H1 (cell line): ENCODE data around the gene INO80C. TPM values are rescaled to one million over a fixed set of nuclear protein-coding genes. Genes with fewer than 3 reads are reported as not detected.

ENCODE experiments used
- CTCF ChIA-PET: fragments of 300-600 bp; sonication (Branson Sonifier 250); formaldehyde crosslinking; loops from one replicate; lab custom pipeline; 2021; ENCODE audit not compliant: partially characterized antibody; lab: Charles Lee
- POLR2A ChIA-PET: fragments of 300-600 bp; sonication (Branson Sonifier 250); formaldehyde crosslinking; loops from one replicate; lab custom pipeline; 2021; ENCODE audit warnings: inconsistent platforms; ENCODE audit not compliant: partially characterized antibody; lab: Charles Lee
- DNase-seq, 2 experiments: peaks; one replicate each; pipeline versions ENCODE4 v3.0.0 to v3.0.0-alpha.2; 2010 to 2022; ENCODE audit warnings: low spot score in 2 of 2, low read depth in 1 of 2, mixed read lengths in 1 of 2
- FAIRE-seq: peaks from 2 replicates; lab custom pipeline; 2011; peaks lifted over from hg19 to GRCh38; lab: Jason Lieb, UNC
- H2AFZ ChIP-seq: 2 replicates; pipeline ENCODE4 v1.8.1; 2012; ENCODE audit warnings: low read length, inconsistent platforms
- H2AK5ac ChIP-seq: 2 replicates; pipeline ENCODE4 v1.6.1; 2013; ENCODE audit warnings: low read depth, low read length
- H2BK120ac ChIP-seq: replicated peaks from 2 replicates; pipeline ENCODE3; 2013; ENCODE audit warnings: low read depth, low read length, inconsistent platforms
- H2BK12ac ChIP-seq: 2 replicates; pipeline ENCODE4 v1.6.1; 2013; ENCODE audit warnings: low read depth, low read length
- H2BK15ac ChIP-seq: 2 replicates; pipeline ENCODE4 v1.6.1; 2013; ENCODE audit warnings: low read length
- H2BK20ac ChIP-seq: 2 replicates; pipeline ENCODE4 v1.6.1; 2013; ENCODE audit warnings: low read length
- H2BK5ac ChIP-seq: 2 replicates; pipeline ENCODE4 v1.6.1; 2013; ENCODE audit warnings: low read depth, low read length
- H3K14ac ChIP-seq: 2 replicates; pipeline ENCODE4 v1.6.1; 2013; ENCODE audit warnings: inconsistent platforms; ENCODE audit not compliant: insufficient read length
- H3K18ac ChIP-seq: 2 replicates; pipeline ENCODE4 v1.6.1; 2013; ENCODE audit warnings: low read length; ENCODE audit errors: extremely low read depth
- H3K23ac ChIP-seq: 2 replicates; pipeline ENCODE4 v1.6.1; 2013; ENCODE audit warnings: inconsistent platforms; ENCODE audit not compliant: insufficient read length
- H3K23me2 ChIP-seq: 2 replicates; pipeline ENCODE4 v1.6.1; 2013; ENCODE audit warnings: low read depth, low read length
- H3K27ac ChIP-seq: 2 replicates; pipeline ENCODE4 v1.6.1; 2011; ENCODE audit warnings: low read depth, low read length, inconsistent platforms
- H3K27me3 ChIP-seq, 4 experiments: replicated peaks in 1 of 4; 1 replicate in 1 of 4; 2 replicates in 3 of 4; pipeline versions ENCODE4 v1.6.1 to v1.8.1; 2011 to 2013; ENCODE audit warnings: low read length in 3 of 4, mild to moderate bottlenecking in 3 of 4, inconsistent platforms in 2 of 4, mixed read lengths in 2 of 4, moderate library complexity in 1 of 4; ENCODE audit not compliant: control insufficient read depth in 3 of 4, insufficient read depth in 3 of 4; ENCODE audit errors: extremely low read depth in 1 of 4
- H3K36me3 ChIP-seq, 4 experiments: 2 replicates each; pipeline versions ENCODE4 v1.6.1 to v1.8.1; 2011 to 2013; ENCODE audit warnings: mild to moderate bottlenecking in 4 of 4, low read length in 3 of 4, moderate library complexity in 2 of 4, control low read depth in 1 of 4, inconsistent platforms in 1 of 4; ENCODE audit not compliant: insufficient read depth in 4 of 4, control insufficient read depth in 2 of 4
- H3K4ac ChIP-seq: replicated peaks from 2 replicates; pipeline ENCODE3; 2013; ENCODE audit warnings: low read length, low read depth, mixed read lengths, inconsistent platforms; ENCODE audit not compliant: insufficient read length
- H3K4me1 ChIP-seq, 4 experiments: replicated peaks in 1 of 4; 1 replicate in 1 of 4; 2 replicates in 3 of 4; pipeline versions ENCODE4 v1.6.1 to v1.8.1; 2011 to 2013; ENCODE audit warnings: low read length in 3 of 4, inconsistent platforms in 2 of 4, mixed read lengths in 1 of 4; ENCODE audit not compliant: insufficient read depth in 4 of 4, control insufficient read depth in 3 of 4
- H3K4me2 ChIP-seq, 2 experiments: 2 replicates each; pipeline versions ENCODE4 v1.6.1 to v1.8.1; 2011 to 2013; ENCODE audit warnings: low read depth in 2 of 2, low read length in 2 of 2, control low read depth in 1 of 2, inconsistent platforms in 1 of 2, mild to moderate bottlenecking in 1 of 2; ENCODE audit not compliant: insufficient read depth in 1 of 2
- H3K4me3 ChIP-seq, 4 experiments: fragments of 200-600, 300-600 bp in 1 of 4; sonication (generic), shearing (Covaris generic), sonication (Bioruptor Twin) in 1 of 4; 2 replicates each; pipeline versions ENCODE4 v1.5.1 to v1.8.1; 2011 to 2016; ENCODE audit warnings: low read length in 4 of 4, low read depth in 3 of 4, control low read depth in 2 of 4, inconsistent platforms in 2 of 4, mild to moderate bottlenecking in 2 of 4, mixed read lengths in 1 of 4, moderate library complexity in 1 of 4; ENCODE audit not compliant: insufficient read depth in 2 of 4; ENCODE audit errors: extremely low read depth in 1 of 4
- H3K56ac ChIP-seq: replicated peaks from 2 replicates; pipeline ENCODE3; 2013; ENCODE audit warnings: low read depth, mild to moderate bottlenecking, mixed read lengths, low read length, inconsistent platforms; ENCODE audit not compliant: insufficient read length
- H3K79me1 ChIP-seq: 2 replicates; pipeline ENCODE4 v1.6.1; 2013; ENCODE audit warnings: low read depth, low read length, control low read depth
- H3K79me2 ChIP-seq, 2 experiments: 2 replicates each; pipeline versions ENCODE4 v1.6.1 to v1.8.1; 2012 to 2013; ENCODE audit warnings: low read length in 2 of 2, mild to moderate bottlenecking in 2 of 2, inconsistent platforms in 1 of 2; ENCODE audit not compliant: insufficient read depth in 2 of 2, control insufficient read depth in 1 of 2
- H3K9ac ChIP-seq, 4 experiments: replicated peaks in 1 of 4; 1 replicate in 1 of 4; 2 replicates in 3 of 4; pipeline versions ENCODE4 v1.6.1 to v1.8.1; 2011 to 2013; ENCODE audit warnings: low read depth in 3 of 4, low read length in 3 of 4, control low read depth in 2 of 4, mild to moderate bottlenecking in 2 of 4, moderate library complexity in 2 of 4, inconsistent platforms in 1 of 4; ENCODE audit errors: extremely low read depth in 1 of 4
- H3K9me3 ChIP-seq, 2 experiments: 2 replicates each; pipeline versions ENCODE4 v1.6.1 to v1.8.1; 2012 to 2013; ENCODE audit warnings: mild to moderate bottlenecking in 2 of 2, moderate library complexity in 2 of 2, control low read depth in 1 of 2, inconsistent platforms in 1 of 2, low read depth in 1 of 2, low read length in 1 of 2, mixed read lengths in 1 of 2; ENCODE audit not compliant: insufficient read depth in 2 of 2
- H4K20me1 ChIP-seq, 2 experiments: replicated peaks in 1 of 2; 2 replicates each; pipeline versions ENCODE3 to v1.8.1; 2011 to 2013; ENCODE audit warnings: inconsistent platforms in 2 of 2, low read length in 2 of 2, mild to moderate bottlenecking in 1 of 2; ENCODE audit not compliant: insufficient read depth in 2 of 2, control insufficient read depth in 1 of 2
- H4K5ac ChIP-seq: 2 replicates; pipeline ENCODE4 v1.6.1; 2013; ENCODE audit warnings: low read length, low read depth, mixed read lengths, inconsistent platforms; ENCODE audit not compliant: insufficient read length
- H4K8ac ChIP-seq: 2 replicates; pipeline ENCODE4 v1.8.0; 2013; ENCODE audit warnings: mild to moderate bottlenecking, moderate library complexity, low read length, inconsistent platforms; ENCODE audit not compliant: insufficient read depth; ENCODE audit errors: extremely low read depth
- H4K91ac ChIP-seq: replicated peaks from 2 replicates; pipeline ENCODE3; 2013; ENCODE audit warnings: low read length, mixed read lengths, inconsistent platforms; ENCODE audit not compliant: insufficient read length
- CBX8 ChIP-seq: fragments of 300-800, 300-1000 bp; sonication (generic); IDR thresholded peaks from 2 replicates; pipeline ENCODE4 v1.7.1; 2016; ENCODE audit warnings: low read depth, low read length, borderline replicate concordance
- CEBPB ChIP-seq: IDR thresholded peaks from 2 replicates; pipeline ENCODE4 v1.6.1; 2012; ENCODE audit warnings: low read depth, low read length
- FOSL1 ChIP-seq: IDR thresholded peaks from 2 replicates; pipeline ENCODE4 v1.6.1; 2011; ENCODE audit warnings: mild to moderate bottlenecking, low read depth, low read length, moderate library complexity; ENCODE audit not compliant: insufficient read depth
- HDAC6 ChIP-seq: IDR thresholded peaks from one replicate; pipeline ENCODE4 v1.7.1; 2012; ENCODE audit warnings: low read depth, mild to moderate bottlenecking, inconsistent platforms, low read length, moderate library complexity
- KDM5A ChIP-seq: fragments of 200-600 bp; IDR thresholded peaks from 2 replicates; pipeline ENCODE4 v1.7.1; 2012; ENCODE audit warnings: mild to moderate bottlenecking, low read length, inconsistent platforms, mixed read lengths
- MAX ChIP-seq: IDR thresholded peaks from 2 replicates; pipeline ENCODE4 v1.6.1; 2012; ENCODE audit warnings: inconsistent platforms
- POLR2A ChIP-seq, 2 experiments: IDR thresholded peaks; 1 replicate in 1 of 2; 2 replicates in 1 of 2; pipeline ENCODE4 v1.6.1; 2011; ENCODE audit warnings: low read depth in 2 of 2, low read length in 2 of 2, mild to moderate bottlenecking in 2 of 2; ENCODE audit errors: control extremely low read depth in 1 of 2
- RAD21 ChIP-seq, 2 experiments: IDR thresholded peaks in 1 of 2; conservative IDR thresholded peaks in 1 of 2; 2 replicates each; pipeline ENCODE4 v1.6.1; 2011; ENCODE audit warnings: low read depth in 2 of 2, low read length in 2 of 2, improper control_type of control experiment in 1 of 2, inconsistent platforms in 1 of 2, mild to moderate bottlenecking in 1 of 2, moderate library complexity in 1 of 2
- RFX5 ChIP-seq: IDR thresholded peaks from 2 replicates; pipeline ENCODE4 v1.6.1; 2011; ENCODE audit warnings: low read depth, low read length, improper control_type of control experiment, borderline replicate concordance
- RNF2 ChIP-seq: fragments of 200-900, 300-1000 bp; sonication (generic); IDR thresholded peaks from 2 replicates; pipeline ENCODE4 v1.7.1; 2016; ENCODE audit warnings: borderline replicate concordance, low read depth, mild to moderate bottlenecking, antibody characterized with exemption, low read length; ENCODE audit not compliant: poor library complexity, severe bottlenecking; ENCODE audit errors: missing control alignments
- SP2 ChIP-seq: IDR thresholded peaks from 2 replicates; pipeline ENCODE4 v1.6.1; 2012; ENCODE audit warnings: mild to moderate bottlenecking, low read length, inconsistent platforms
- TBP ChIP-seq: IDR thresholded peaks from 2 replicates; pipeline ENCODE4 v1.6.1; 2011; ENCODE audit warnings: low read depth, low read length, improper control_type of control experiment
- USF2 ChIP-seq: IDR thresholded peaks from 2 replicates; pipeline ENCODE4 v1.6.1; 2011; ENCODE audit warnings: low read length, improper control_type of control experiment
- WGBS, 2 experiments: shearing (Covaris generic) in 1 of 2; methylation state at CpG; one replicate each; pipeline versions ENCODE4 v1.1.6 to v1.1.7; 2013 to 2015; ENCODE audit warnings: low lambda C conversion rate in 2 of 2, mixed read lengths in 2 of 2, inconsistent platforms in 1 of 2, low coverage in 1 of 2, missing lambda C conversion rate in 1 of 2; ENCODE audit not compliant: insufficient replicate concordance in 2 of 2, insufficient coverage in 1 of 2, insufficient read length in 1 of 2; ENCODE audit errors: extremely low coverage in 1 of 2, missing lambda C conversion rate in 1 of 2; 5-methylcytosine and 5-hydroxymethylcytosine counted together
- polyA plus RNA-seq, 7 experiments: library from polyadenylated mRNA; depleted of rRNA in 3 of 7; stranded (reverse) in 5 of 7; unstranded in 2 of 7; fragments of >200 nt in 5 of 7; fragments of 200-250 nt in 2 of 7; gene quantifications; 1 replicate in 5 of 7; 2 replicates in 1 of 7; 4 replicates in 1 of 7; pipeline versions ENCODE4 v1.2.1 to v1.2.3, GENCODE V29; 2011 to 2013; ENCODE audit warnings: missing spikeins in 2 of 7, mixed read lengths in 2 of 7
- total RNA-seq: library from RNA; stranded (reverse); fragmentation: NEBNext Ultra II Directional; extraction: Animal tissue kit (Norgen Biotek cat#: 25700); gene quantifications from 2 replicates; pipeline ENCODE4 v1.2.1, GENCODE V29; 2021

Gene INO80C
- total and polyA plus RNA-seq, 2 of the 8 experiments (the other 6 are each of a cell fraction or from before 2014, with no cell fraction given) = 30.1 to 48.9 TPM

GRCh38 chr18:35502052-35502451 lies 4.3 kb upstream of the INO80C start:
- no peak overlapping the region for H4K8ac ChIP-seq
- H3K79me2 ChIP-seq = peaks cover 0 to 2% of the 10 kb centered on the region in 2 experiments; a peak in 3 of 4 replicates
- no peak overlapping the region for H4K91ac ChIP-seq
- no peaks in the 10 kb centered on the region for H3K36me3 ChIP-seq
- no peak overlapping the region for H2BK5ac ChIP-seq
- H2BK15ac ChIP-seq = no peak overlapping the region
- H3K18ac ChIP-seq = no peak overlapping the region
- H3K9me3 ChIP-seq = no peaks in the 10 kb centered on the region
- ChIA-PET CTCF (interaction anchor here (0.8 to 1.8 kb wide), 2 partner anchors 10 to 23 kb away, joined by 3 to 5 read pairs; no protein-coding TSS in a partner anchor), POLR2A (interaction anchor here (1.2 kb wide), 1 partner anchor 10 kb away, joined by 3 read pairs; no protein-coding TSS in a partner anchor)
- H2AFZ ChIP-seq = no peak overlapping the region
- H3K56ac ChIP-seq = no peak overlapping the region
- no peak for FAIRE-seq
- DNase-seq = no peak
- H3K14ac ChIP-seq = no peak overlapping the region
- H3K27ac ChIP-seq = no peak overlapping the region
- no peak for TF ChIP-seq CEBPB
- TF ChIP-seq RNF2 = no peak
- no peak for TF ChIP-seq USF2
- no peak for TF ChIP-seq SP2
- TF ChIP-seq RAD21 (IDR thresholded peaks at IDR 0.05 in 1 of 2, conservative IDR thresholded peaks at IDR 0.05 in 1 of 2; ENCODE audit: low read depth in 2 of 2, low read length in 2 of 2) = no peak
- TF ChIP-seq RFX5 = no peak
- TF ChIP-seq HDAC6 = no peak
- no peak for TF ChIP-seq TBP
- TF ChIP-seq FOSL1 = no peak
- TF ChIP-seq CBX8 = no peak
- no peak for TF ChIP-seq KDM5A
- TF ChIP-seq POLR2A (IDR thresholded peaks at IDR 0.05; ENCODE audit: control extremely low read depth in 1 of 2, low read depth in 2 of 2, low read length in 2 of 2) = no peak
- no peak for TF ChIP-seq MAX
- H2BK120ac ChIP-seq = no peak overlapping the region
- H3K4me1 ChIP-seq = peaks cover 0 to 4% (median under 1%) of the 10 kb centered on the region in 4 experiments; a peak in 2 of 7 replicates
- H2BK12ac ChIP-seq = no peak overlapping the region
- H2AK5ac ChIP-seq = no peak overlapping the region
- 94% methylated on average over 3 of the region's 3 CpGs; no CpG with 5 or more reads in 1 of the 2 experiments for WGBS, 2 experiments
- peaks cover 3% of the 10 kb centered on the region; the same call in 1 of the 2 replicates for H3K23me2 ChIP-seq
- no peak overlapping the region for H4K5ac ChIP-seq
- no peaks in the 10 kb centered on the region for H4K20me1 ChIP-seq
- H3K23ac ChIP-seq = no peak overlapping the region
- H3K4ac ChIP-seq = no peak overlapping the region
- no peaks in the 10 kb centered on the region for H3K27me3 ChIP-seq
- H3K79me1 ChIP-seq = no peaks in the 10 kb centered on the region
- H3K4me2 ChIP-seq = no peak overlapping the region
- no peak overlapping the region for H3K9ac ChIP-seq
- no peak overlapping the region for H3K4me3 ChIP-seq
- no peak overlapping the region for H2BK20ac ChIP-seq
